T-helper 9 cell (primary cell): ENCODE data around the gene DCAF11.
A peak's percentile ranks its signal among the peaks of the same experiment; 100 is the strongest.

Experiments used
- DNase-seq: peaks from one replicate; pipeline ENCODE4 v3.0.0-alpha.2; 2020

DCAF11 gene

GRCh38 chr14:24141097-24141880 is 26.7 kb downstream of the DCAF11 start, which contains the start of gene EMC9:
TSS of gene EMC9 (minus strand) at chr14:24141591. CDS start at chr14:24141304, 287 bp downstream.
- peak; percentile 98 for DNase-seq

GRCh38 chr14:24143511-24143910 is 28.9 kb downstream of the DCAF11 start:
- no peak for DNase-seq

GRCh38 chr14:24144451-24144850 is 29.9 kb downstream of the DCAF11 start:
- DNase-seq: no peak

- DNase-seq: no peak
Observed at GRCh38 chr14:24145219-24145618, 30.6 kb downstream of the DCAF11 start.

GRCh38 chr14:24145690-24146452 is 31.3 kb downstream of the DCAF11 start:
- no peak for DNase-seq

GRCh38 chr14:24146453-24146977 is 31.9 kb downstream of the DCAF11 start, which contains the start of gene PSME2:
TSS of gene PSME2 (minus strand) at chr14:24146610. CDS start at chr14:24146581, 29 bp downstream.
- peak; percentile 74 for DNase-seq

DNA sequence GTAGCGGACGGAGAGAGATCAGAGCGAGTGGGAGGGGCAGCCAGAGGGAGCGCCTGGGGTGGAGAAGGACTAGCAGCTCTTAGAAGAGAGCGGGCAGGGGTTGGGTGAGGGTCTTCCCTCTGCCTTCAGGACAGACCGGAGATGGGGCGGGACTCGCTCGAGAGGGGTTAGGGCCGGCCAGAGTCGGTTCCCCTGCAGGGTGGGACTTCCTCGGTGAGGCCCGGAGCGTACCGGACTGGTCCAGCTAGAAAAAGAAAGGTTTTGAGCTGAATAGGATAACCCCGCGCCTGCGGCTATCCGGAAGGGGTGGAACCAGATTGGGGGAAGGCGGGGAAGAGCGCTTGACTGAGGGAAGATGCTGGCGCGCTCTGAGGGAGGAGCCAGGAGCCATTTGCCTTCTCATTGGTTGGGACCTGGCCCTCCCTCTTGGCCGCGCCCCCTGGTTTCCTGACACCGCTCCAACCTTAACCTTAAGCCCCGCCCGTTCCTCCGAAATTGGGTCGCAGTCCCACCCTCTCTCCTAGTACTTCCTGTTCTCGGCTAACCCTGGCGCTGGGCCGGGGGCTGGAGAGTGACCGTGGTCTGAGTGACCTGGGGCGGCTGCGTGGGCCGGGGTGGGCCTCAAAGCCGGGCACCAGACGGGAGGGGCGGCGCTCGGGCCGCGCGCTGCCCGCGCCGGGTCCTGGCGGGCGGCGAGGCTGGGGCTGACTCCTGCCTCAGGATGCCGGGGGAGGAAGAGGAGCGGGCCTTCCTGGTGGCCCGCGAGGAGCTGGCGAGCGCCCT is 32.6 kb downstream of the DCAF11 start, which contains the start of gene RNF31:
TSS of gene RNF31 (plus strand) at position 521 of the 783 bp plus-strand sequence. CDS start at position 722, 201 bp downstream.
- peak; percentile 95 for DNase-seq

GRCh38 chr14:24147761-24148428 is 33.3 kb downstream of the DCAF11 start:
- no peak for DNase-seq

- DNase-seq: no peak
Observed at GRCh38 chr14:24149302-24149969, 34.9 kb downstream of the DCAF11 start.

GRCh38 chr14:24150061-24150460 is 35.5 kb downstream of the DCAF11 start:
- DNase-seq: no peak

DNA sequence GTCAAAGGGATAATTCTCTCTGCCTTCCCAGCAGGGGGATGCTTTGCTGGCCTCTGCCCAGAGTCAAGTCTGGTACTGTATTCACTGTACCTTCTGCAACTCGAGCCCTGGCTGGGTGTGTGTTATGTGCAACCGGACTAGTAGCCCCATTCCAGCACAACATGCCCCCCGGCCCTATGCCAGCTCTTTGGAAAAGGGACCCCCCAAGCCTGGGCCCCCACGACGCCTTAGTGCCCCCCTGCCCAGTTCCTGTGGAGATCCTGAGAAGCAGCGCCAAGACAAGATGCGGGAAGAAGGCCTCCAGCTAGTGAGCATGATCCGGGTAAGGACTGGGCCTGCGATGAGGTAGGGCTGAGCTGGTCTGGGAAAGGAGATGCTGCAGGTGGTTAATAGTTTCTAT is 36.0 kb downstream of the DCAF11 start:
- no peak for DNase-seq

- DNase-seq: no peak
Observed at GRCh38 chr14:24150993-24151392, 36.4 kb downstream of the DCAF11 start.

- no peak for DNase-seq
Observed at GRCh38 chr14:24151404-24152080, 37.0 kb downstream of the DCAF11 start.

GRCh38 chr14:24155100-24155499 is 40.5 kb downstream of the DCAF11 start:
- DNase-seq: no peak

- DNase-seq: no peak
Observed at GRCh38 chr14:24156840-24157239, 42.3 kb downstream of the DCAF11 start.

DNA sequence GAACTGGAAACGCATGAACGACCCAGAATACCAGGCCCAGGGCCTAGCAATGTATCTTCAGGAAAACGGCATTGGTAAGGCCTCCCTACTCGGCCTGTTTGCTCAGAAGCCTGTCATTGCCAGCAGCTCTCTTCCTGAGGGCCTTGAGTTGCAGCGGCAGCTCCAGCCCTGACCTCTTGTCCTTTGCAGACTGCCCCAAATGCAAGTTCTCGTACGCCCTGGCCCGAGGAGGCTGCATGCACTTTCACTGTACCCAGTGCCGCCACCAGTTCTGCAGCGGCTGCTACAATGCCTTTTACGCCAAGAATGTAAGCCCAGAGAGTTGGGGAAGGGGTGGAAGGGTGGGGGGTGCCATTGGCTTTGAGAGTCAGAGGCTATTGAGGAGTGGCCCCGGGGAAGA is 42.8 kb downstream of the DCAF11 start:
- DNase-seq: no peak

- DNase-seq: no peak
Observed at GRCh38 chr14:24159777-24160498, 45.4 kb downstream of the DCAF11 start.

DNA sequence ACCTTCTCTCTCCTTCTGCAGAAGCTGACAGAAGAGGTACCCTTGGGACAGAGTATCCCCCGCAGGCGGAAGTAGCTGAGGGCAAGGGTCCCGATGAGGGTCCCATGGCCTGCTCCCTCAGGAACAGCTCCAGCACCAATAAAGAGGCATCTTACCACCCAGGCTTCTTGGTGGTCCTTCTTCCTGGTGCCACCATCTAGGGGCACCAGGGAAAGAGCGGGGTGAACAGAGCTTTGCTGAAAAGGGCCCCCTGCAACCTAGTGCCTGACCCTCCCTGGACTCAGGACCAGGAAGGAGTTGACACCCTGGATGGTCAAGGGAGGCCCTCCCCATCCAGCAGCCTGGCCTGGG is 45.9 kb downstream of the DCAF11 start:
- DNase-seq: no peak

GRCh38 chr14:24160850-24161804 is 46.5 kb downstream of the DCAF11 start, which contains the start of gene IRF9:
TSS of gene IRF9 (plus strand) at chr14:24161265. CDS start at chr14:24162145, 880 bp downstream.
- peak; percentile 97 for DNase-seq
